Suprapubic skin (tissue), 4 donors: ENCODE results near the gene CIB4.

Experiments
- POLR2A ChIP-seq, 2 donors: fragments of 450-650 bp; IDR thresholded peaks; one replicate each; pipeline ENCODE4 v1.6.1; 2017; ENCODE audit warnings: antibody characterized with exemption in 2 of 2, mild to moderate bottlenecking in 2 of 2, moderate library complexity in 2 of 2
- POLR2AphosphoS5 ChIP-seq, 3 donors: sonication (generic); formaldehyde crosslinking; IDR thresholded peaks; one replicate each; pipeline ENCODE4 v1.6.1; 2017; ENCODE audit warnings: antibody characterized with exemption in 3 of 3
- TF ChIP-seq, protein P1 (sequence below), 2 donors: fragments of 200-600 bp in 1 of 2; fragments of 450-650 bp in 1 of 2; sonication (generic) in 1 of 2; IDR thresholded peaks; one replicate each; pipeline ENCODE4 v1.5.1; 2016 to 2019; ENCODE audit warnings: antibody characterized with exemption in 2 of 2, mild to moderate bottlenecking in 1 of 2, moderate library complexity in 1 of 2

DNA sequence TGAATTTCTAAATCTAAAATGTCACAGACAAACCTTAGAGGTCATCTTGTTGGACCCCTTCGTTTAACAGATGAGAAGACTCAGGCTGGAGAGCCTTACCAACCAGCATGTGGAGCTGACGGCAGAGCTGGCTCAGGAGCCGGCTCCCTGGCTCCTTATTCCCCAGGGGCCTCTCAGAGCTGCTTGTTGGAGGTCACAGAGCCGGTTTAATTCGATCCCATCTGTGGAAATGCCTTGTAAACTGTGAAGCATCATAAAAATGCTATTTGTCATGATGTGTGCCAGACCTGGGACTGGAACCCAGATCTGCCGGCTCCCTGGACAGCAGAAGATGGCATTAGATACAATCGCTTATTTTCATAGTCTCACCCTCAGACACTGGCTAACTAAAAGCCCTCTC is 8.2 kb upstream of the CIB4 start:
- TF ChIP-seq, protein P1, sequence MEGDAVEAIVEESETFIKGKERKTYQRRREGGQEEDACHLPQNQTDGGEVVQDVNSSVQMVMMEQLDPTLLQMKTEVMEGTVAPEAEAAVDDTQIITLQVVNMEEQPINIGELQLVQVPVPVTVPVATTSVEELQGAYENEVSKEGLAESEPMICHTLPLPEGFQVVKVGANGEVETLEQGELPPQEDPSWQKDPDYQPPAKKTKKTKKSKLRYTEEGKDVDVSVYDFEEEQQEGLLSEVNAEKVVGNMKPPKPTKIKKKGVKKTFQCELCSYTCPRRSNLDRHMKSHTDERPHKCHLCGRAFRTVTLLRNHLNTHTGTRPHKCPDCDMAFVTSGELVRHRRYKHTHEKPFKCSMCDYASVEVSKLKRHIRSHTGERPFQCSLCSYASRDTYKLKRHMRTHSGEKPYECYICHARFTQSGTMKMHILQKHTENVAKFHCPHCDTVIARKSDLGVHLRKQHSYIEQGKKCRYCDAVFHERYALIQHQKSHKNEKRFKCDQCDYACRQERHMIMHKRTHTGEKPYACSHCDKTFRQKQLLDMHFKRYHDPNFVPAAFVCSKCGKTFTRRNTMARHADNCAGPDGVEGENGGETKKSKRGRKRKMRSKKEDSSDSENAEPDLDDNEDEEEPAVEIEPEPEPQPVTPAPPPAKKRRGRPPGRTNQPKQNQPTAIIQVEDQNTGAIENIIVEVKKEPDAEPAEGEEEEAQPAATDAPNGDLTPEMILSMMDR (IDR thresholded peaks at IDR 0.05), result no peak
- TF ChIP-seq POLR2AphosphoS5 (IDR thresholded peaks at IDR 0.05), result no peak
- no peak for TF ChIP-seq POLR2A (IDR thresholded peaks at IDR 0.05)
